ENCODE measurements around the gene PLEKHH2.

Gene PLEKHH2

GRCh38 chr2:43800894-43801293 is 163.8 kb downstream of the PLEKHH2 start:
- no peak for TF ChIP-seq CTCF (IDR thresholded peaks at IDR 0.05; ENCODE audit: insufficient read depth, low read length, poor library complexity, severe bottlenecking)
- no peaks in the 10 kb centered on the region for H3K36me3 ChIP-seq (ENCODE audit: control insufficient read depth, insufficient read depth, low read length)
- no peak overlapping the region for H3K4me3 ChIP-seq (replicated peaks; ENCODE audit: low read depth, low read length)
- no peak for DNase-seq (ENCODE audit: extremely low read depth, insufficient read length)
- H3K27me3 ChIP-seq (replicated peaks; ENCODE audit: control insufficient read depth, insufficient read depth, low read length): no peaks in the 10 kb centered on the region

- DNase-seq (ENCODE audit: extremely low read depth, insufficient read length): no peak
- no peak for TF ChIP-seq CTCF (IDR thresholded peaks at IDR 0.05; ENCODE audit: insufficient read depth, low read length, poor library complexity, severe bottlenecking)
- Histone ChIP-seq H3K36me3 (ENCODE audit: control insufficient read depth, insufficient read depth, low read length) (no peaks in the 10 kb centered on the region), H3K27me3 (replicated peaks; ENCODE audit: control insufficient read depth, insufficient read depth, low read length) (no peaks in the 10 kb centered on the region), H3K4me3 (replicated peaks; ENCODE audit: low read depth, low read length) (no peak overlapping the region)
Measured at GRCh38 chr2:43802135-43802534, 165.1 kb downstream of the PLEKHH2 start.

- no peak overlapping the region for H3K4me3 ChIP-seq (replicated peaks; ENCODE audit: low read depth, low read length)
- TF ChIP-seq CTCF (IDR thresholded peaks at IDR 0.05; ENCODE audit: insufficient read depth, low read length, poor library complexity, severe bottlenecking): no peak
- H3K27me3 ChIP-seq (replicated peaks; ENCODE audit: control insufficient read depth, insufficient read depth, low read length): no peaks in the 10 kb centered on the region
- H3K36me3 ChIP-seq (ENCODE audit: control insufficient read depth, insufficient read depth, low read length): no peaks in the 10 kb centered on the region
- no peak for DNase-seq (ENCODE audit: extremely low read depth, insufficient read length)
Measured at GRCh38 chr2:43803113-43803512, 166.1 kb downstream of the PLEKHH2 start.

GRCh38 chr2:43806719-43807031 is 169.6 kb downstream of the PLEKHH2 start:
- TF ChIP-seq CTCF (IDR thresholded peaks at IDR 0.05; ENCODE audit: insufficient read depth, low read length, poor library complexity, severe bottlenecking): no peak
- Histone ChIP-seq H3K27me3 (replicated peaks; ENCODE audit: control insufficient read depth, insufficient read depth, low read length) (no peaks in the 10 kb centered on the region), H3K36me3 (ENCODE audit: control insufficient read depth, insufficient read depth, low read length) (no peaks in the 10 kb centered on the region), H3K4me3 (replicated peaks; ENCODE audit: low read depth, low read length) (no peak overlapping the region)
- DNase-seq (ENCODE audit: extremely low read depth, insufficient read length): no peak

GRCh38 chr2:43810452-43810851 is 173.4 kb downstream of the PLEKHH2 start:
- Histone ChIP-seq H3K4me3 (replicated peaks; ENCODE audit: low read depth, low read length) (no peak overlapping the region), H3K36me3 (ENCODE audit: control insufficient read depth, insufficient read depth, low read length) (no peaks in the 10 kb centered on the region), H3K27me3 (replicated peaks; ENCODE audit: control insufficient read depth, insufficient read depth, low read length) (no peaks in the 10 kb centered on the region)
- no peak for DNase-seq (ENCODE audit: extremely low read depth, insufficient read length)
- no peak for TF ChIP-seq CTCF (IDR thresholded peaks at IDR 0.05; ENCODE audit: insufficient read depth, low read length, poor library complexity, severe bottlenecking)

GRCh38 chr2:43810888-43811287 is 173.8 kb downstream of the PLEKHH2 start:
- H3K36me3 ChIP-seq (ENCODE audit: control insufficient read depth, insufficient read depth, low read length): no peaks in the 10 kb centered on the region
- DNase-seq (ENCODE audit: extremely low read depth, insufficient read length): no peak
- no peak for TF ChIP-seq CTCF (IDR thresholded peaks at IDR 0.05; ENCODE audit: insufficient read depth, low read length, poor library complexity, severe bottlenecking)

More at GRCh38 chr2:43810888-43811287, 173.8 kb downstream of the PLEKHH2 start:
- H3K27me3 ChIP-seq (replicated peaks; ENCODE audit: control insufficient read depth, insufficient read depth, low read length): no peaks in the 10 kb centered on the region
- no peak overlapping the region for H3K4me3 ChIP-seq (replicated peaks; ENCODE audit: low read depth, low read length)

All from GM06990 (cell line).